HCT116 (cell line): ENCODE measurements around the gene TICAM1. TPM values are rescaled to one million over a fixed set of nuclear protein-coding genes. Genes with fewer than 3 reads are reported as not detected.
"Not testable (repeated sequence)": the region's sequence is repeated elsewhere in the genome, so short reads cannot be mapped to it uniquely, and the experiment has no call there.

Source experiments
- ATAC-seq: fragments of 200-7000 bp; cut with Tn5 transposase; 2 replicates; pipeline ENCODE4 v1.9.1; 2020; ENCODE audit warnings: mild to moderate bottlenecking, moderate library complexity
- BruUV-seq: library from RNA; stranded (reverse); fragments of 400-500 nt; replicated peaks from 2 replicates; lab custom pipeline; 2021; lab: Mats Ljungman, UMichigan
- CTCF ChIA-PET: fragments of 300-600 bp; sonication (Branson Sonifier 250); formaldehyde crosslinking; loops from one replicate; lab custom pipeline; 2021; ENCODE audit warnings: antibody characterized with exemption; lab: Charles Lee
- POLR2A ChIA-PET: fragments of 300-600, 350-600 bp; sonication (Branson Sonifier 250); formaldehyde crosslinking; loops from one replicate; lab custom pipeline; 2021; ENCODE audit warnings: antibody characterized with exemption; lab: Charles Lee
- RAD21 ChIA-PET, 2 experiments: fragments of 300-600 bp; sonication (Branson Sonifier 250); formaldehyde crosslinking; loops; one replicate each; lab custom pipeline; 2023; ENCODE audit warnings: low total read pairs in 2 of 2; ENCODE audit not compliant: uncharacterized antibody in 2 of 2, unreplicated experiment in 2 of 2, low non-redundant PET in 1 of 2; lab: Charles Lee
- DNase-seq: peaks from one replicate; pipeline ENCODE4 v3.0.0-alpha.2; 2010; ENCODE audit warnings: low read depth, low spot score
- H2AFZ ChIP-seq: fragments of 200-600 bp; shearing (Covaris generic), sonication (generic); 2 replicates; pipeline ENCODE4 v1.6.1; 2017; ENCODE audit warnings: low read depth, mixed run types, mixed read lengths, antibody characterized with exemption, low read length; ENCODE audit not compliant: poor library complexity, severe bottlenecking
- H3K27ac ChIP-seq: 2 replicates; pipeline ENCODE4 v1.5.1; 2012; ENCODE audit warnings: low read depth, low read length
- H3K27me3 ChIP-seq: fragments of 200-600 bp; sonication (generic); 2 replicates; pipeline ENCODE4 v1.6.1; 2016; ENCODE audit warnings: mixed run types, low read length, mixed read lengths; ENCODE audit not compliant: insufficient read depth
- H3K36me3 ChIP-seq, 2 experiments: fragments of 200-500 bp in 1 of 2; fragments of 200-600 bp in 1 of 2; sonication (Bioruptor generic) in 1 of 2; sonication (generic) in 1 of 2; 2 replicates each; pipeline versions ENCODE4 v1.5.1 to v1.6.1; 2014 to 2016; ENCODE audit warnings: low read length in 2 of 2, inconsistent platforms in 1 of 2, mixed read lengths in 1 of 2, mixed run types in 1 of 2; ENCODE audit not compliant: insufficient read depth in 2 of 2, control insufficient read depth in 1 of 2
- H3K4me1 ChIP-seq, 2 experiments: fragments of 200-600 bp in 1 of 2; sonication (generic) in 1 of 2; 2 replicates each; pipeline versions ENCODE4 v1.5.1 to v1.6.1; 2012 to 2017; ENCODE audit warnings: low read length in 2 of 2, inconsistent platforms in 1 of 2, mild to moderate bottlenecking in 1 of 2, mixed read lengths in 1 of 2, mixed run types in 1 of 2, moderate library complexity in 1 of 2; ENCODE audit not compliant: insufficient read depth in 2 of 2, control insufficient read depth in 1 of 2
- H3K4me2 ChIP-seq: fragments of 200-600 bp; sonication (generic); 2 replicates; pipeline ENCODE4 v1.6.1; 2017; ENCODE audit warnings: mixed run types, low read length, mixed read lengths
- H3K4me3 ChIP-seq, 2 experiments: fragments of 200-600 bp in 1 of 2; sonication (generic) in 1 of 2; replicated peaks in 1 of 2; 2 replicates each; pipeline ENCODE4 v1.5.1; 2011 to 2016; ENCODE audit warnings: low read length in 2 of 2, control low read depth in 1 of 2, low read depth in 1 of 2, mild to moderate bottlenecking in 1 of 2, mixed read lengths in 1 of 2, mixed run types in 1 of 2
- H3K79me2 ChIP-seq: fragments of 200-600 bp; sonication (generic); 2 replicates; pipeline ENCODE4 v1.6.1; 2017; ENCODE audit warnings: mild to moderate bottlenecking, mixed run types, low read length, moderate library complexity, mixed read lengths; ENCODE audit not compliant: insufficient read depth
- H3K9ac ChIP-seq: fragments of 200-600 bp; sonication (generic); 2 replicates; pipeline ENCODE4 v1.6.1; 2016; ENCODE audit warnings: low read length, mixed read lengths
- H3K9me2 ChIP-seq: fragments of 200-600 bp; sonication (generic), shearing (Covaris generic); 2 replicates; pipeline ENCODE4 v1.6.1; 2017; ENCODE audit warnings: mixed run types, mild to moderate bottlenecking, moderate library complexity; ENCODE audit not compliant: insufficient read depth
- H3K9me3 ChIP-seq, 2 experiments: fragments of 200-500 bp in 1 of 2; fragments of 200-600 bp in 1 of 2; sonication (Bioruptor generic) in 1 of 2; sonication (generic) in 1 of 2; 2 replicates each; pipeline ENCODE4 v1.6.1; 2014 to 2017; ENCODE audit warnings: low read length in 2 of 2, mixed read lengths in 2 of 2, inconsistent platforms in 1 of 2, low read depth in 1 of 2, mild to moderate bottlenecking in 1 of 2, mixed run types in 1 of 2, moderate library complexity in 1 of 2; ENCODE audit not compliant: control insufficient read depth in 1 of 2, insufficient read depth in 1 of 2
- H4K20me1 ChIP-seq: fragments of 200-600 bp; sonication (generic), shearing (Covaris generic); 2 replicates; pipeline ENCODE4 v1.6.1; 2017; ENCODE audit warnings: mixed run types, mild to moderate bottlenecking, moderate library complexity; ENCODE audit not compliant: insufficient read depth
- CBX3 ChIP-seq: IDR thresholded peaks from 2 replicates; pipeline ENCODE4 v1.6.1; 2012; ENCODE audit warnings: low read depth
- EZH2 ChIP-seq: fragments of 200-600 bp; sonication (generic); IDR thresholded peaks from 2 replicates; pipeline ENCODE4 v1.6.1; 2017; ENCODE audit warnings: antibody characterized with exemption, mixed run types
- POLR2AphosphoS5 ChIP-seq: IDR thresholded peaks from 2 replicates; pipeline ENCODE4 v1.6.1; 2011; ENCODE audit warnings: mild to moderate bottlenecking, low read depth, low read length, moderate library complexity
- RAD21 ChIP-seq: IDR thresholded peaks from 2 replicates; pipeline ENCODE4 v1.6.1; 2012; ENCODE audit warnings: low read depth, mild to moderate bottlenecking
- SIN3A ChIP-seq: IDR thresholded peaks from 2 replicates; pipeline ENCODE4 v1.6.1; 2012; ENCODE audit warnings: low read depth
- SRF ChIP-seq: IDR thresholded peaks from 2 replicates; pipeline ENCODE4 v1.6.1; 2012; ENCODE audit warnings: low read depth
- YY1 ChIP-seq: IDR thresholded peaks from 2 replicates; pipeline ENCODE4 v1.6.1; 2011; ENCODE audit warnings: low read length, low read depth, moderate library complexity, mild to moderate bottlenecking; ENCODE audit not compliant: insufficient replicate concordance; ENCODE audit errors: extremely low read depth
- ZNF274 ChIP-seq: fragments of 200-500 bp; sonication (Bioruptor generic); IDR thresholded peaks from 2 replicates; pipeline ENCODE4 v1.6.1; 2014; ENCODE audit warnings: mild to moderate bottlenecking, low read depth, low read length, inconsistent platforms
- intact Hi-C: fragments of 100-400 bp; cut with micrococcal nuclease; formaldehyde crosslinking; loops from 2 replicates; pipeline ENCODE4 v1.10.0; 2022
- total RNA-seq: library from RNA; stranded (reverse); gene quantifications from one replicate; pipeline ENCODE4 v1.2.1, GENCODE V29; 2021; ENCODE audit not compliant: unreplicated experiment
- TF ChIP-seq, protein P1 (sequence below): IDR thresholded peaks from 2 replicates; pipeline ENCODE4 v1.6.1; 2011; ENCODE audit warnings: mild to moderate bottlenecking, low read length, moderate library complexity; ENCODE audit not compliant: insufficient replicate concordance; ENCODE audit errors: extremely low read depth
- TF ChIP-seq, protein P2 (sequence below): IDR thresholded peaks from 2 replicates; pipeline ENCODE4 v1.6.1; 2012
- TF ChIP-seq, protein P3 (sequence below): IDR thresholded peaks from 2 replicates; pipeline ENCODE4 v1.6.1; 2012

Gene TICAM1
- total RNA-seq, 1 experiment from 2014 or later, result 28.7 TPM

DNA sequence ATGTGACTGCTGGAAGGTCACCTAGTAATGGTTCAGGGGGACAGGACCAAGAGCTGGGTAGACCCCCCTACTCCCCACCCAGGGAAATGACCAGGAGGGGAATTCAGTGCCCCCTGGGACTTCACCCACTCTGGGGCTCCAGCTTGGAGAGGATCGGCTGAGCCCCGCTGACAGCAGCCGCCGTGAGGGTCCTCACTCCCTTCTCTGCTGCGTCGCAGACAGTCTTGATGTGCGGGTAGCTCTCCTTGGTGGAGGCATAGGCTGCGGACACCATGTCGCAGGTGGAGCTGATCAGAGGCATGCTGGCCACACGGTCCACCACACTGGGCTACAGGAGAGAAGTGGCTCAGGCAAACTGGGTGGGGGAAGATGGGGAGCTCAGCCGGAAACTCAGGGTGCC is 28.2 kb upstream of the TICAM1 start:
- CTCF ChIA-PET, result no interaction called here
- Histone ChIP-seq H3K27ac (no peak overlapping the region), H3K9me3 (no peaks in the 10 kb centered on the region), H3K79me2 (peaks cover 46% of the 10 kb centered on the region), H3K36me3 (peaks cover 27 to 42% of the 10 kb centered on the region in 2 experiments), H2AFZ (no peak overlapping the region), H3K27me3 (no peaks in the 10 kb centered on the region), H3K4me3 (no peak overlapping the region), H4K20me1 (no peaks in the 10 kb centered on the region; the same call in 1 of the 2 replicates), H3K9ac (no peak overlapping the region), H3K4me2 (no peak overlapping the region), H3K9me2 (no peaks in the 10 kb centered on the region), H3K4me1 (peaks cover 19 to 26% of the 10 kb centered on the region in 2 experiments)
- POLR2A ChIA-PET, result no interaction called here
- no TSS peak for BruUV-seq
- DNase-seq (no peak), ATAC-seq (no peak)
- no peak for TF ChIP-seq YY1
- no peak for TF ChIP-seq ZNF274
- TF ChIP-seq, protein P1, sequence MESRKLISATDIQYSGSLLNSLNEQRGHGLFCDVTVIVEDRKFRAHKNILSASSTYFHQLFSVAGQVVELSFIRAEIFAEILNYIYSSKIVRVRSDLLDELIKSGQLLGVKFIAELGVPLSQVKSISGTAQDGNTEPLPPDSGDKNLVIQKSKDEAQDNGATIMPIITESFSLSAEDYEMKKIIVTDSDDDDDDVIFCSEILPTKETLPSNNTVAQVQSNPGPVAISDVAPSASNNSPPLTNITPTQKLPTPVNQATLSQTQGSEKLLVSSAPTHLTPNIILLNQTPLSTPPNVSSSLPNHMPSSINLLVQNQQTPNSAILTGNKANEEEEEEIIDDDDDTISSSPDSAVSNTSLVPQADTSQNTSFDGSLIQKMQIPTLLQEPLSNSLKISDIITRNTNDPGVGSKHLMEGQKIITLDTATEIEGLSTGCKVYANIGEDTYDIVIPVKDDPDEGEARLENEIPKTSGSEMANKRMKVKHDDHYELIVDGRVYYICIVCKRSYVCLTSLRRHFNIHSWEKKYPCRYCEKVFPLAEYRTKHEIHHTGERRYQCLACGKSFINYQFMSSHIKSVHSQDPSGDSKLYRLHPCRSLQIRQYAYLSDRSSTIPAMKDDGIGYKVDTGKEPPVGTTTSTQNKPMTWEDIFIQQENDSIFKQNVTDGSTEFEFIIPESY, result no peak
- no peak for TF ChIP-seq SIN3A
- TF ChIP-seq SRF, result no peak
- TF ChIP-seq CBX3, result no peak
- TF ChIP-seq EZH2, result no peak
- TF ChIP-seq, protein P2, sequence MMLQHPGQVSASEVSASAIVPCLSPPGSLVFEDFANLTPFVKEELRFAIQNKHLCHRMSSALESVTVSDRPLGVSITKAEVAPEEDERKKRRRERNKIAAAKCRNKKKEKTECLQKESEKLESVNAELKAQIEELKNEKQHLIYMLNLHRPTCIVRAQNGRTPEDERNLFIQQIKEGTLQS, result no peak
- TF ChIP-seq POLR2AphosphoS5, result no peak
- TF ChIP-seq, protein P3, sequence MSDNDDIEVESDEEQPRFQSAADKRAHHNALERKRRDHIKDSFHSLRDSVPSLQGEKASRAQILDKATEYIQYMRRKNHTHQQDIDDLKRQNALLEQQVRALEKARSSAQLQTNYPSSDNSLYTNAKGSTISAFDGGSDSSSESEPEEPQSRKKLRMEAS, result no peak
- TF ChIP-seq RAD21, result no peak
- intact Hi-C loops, result no loop called here
- RAD21 ChIA-PET, result no interaction called here

DNA sequence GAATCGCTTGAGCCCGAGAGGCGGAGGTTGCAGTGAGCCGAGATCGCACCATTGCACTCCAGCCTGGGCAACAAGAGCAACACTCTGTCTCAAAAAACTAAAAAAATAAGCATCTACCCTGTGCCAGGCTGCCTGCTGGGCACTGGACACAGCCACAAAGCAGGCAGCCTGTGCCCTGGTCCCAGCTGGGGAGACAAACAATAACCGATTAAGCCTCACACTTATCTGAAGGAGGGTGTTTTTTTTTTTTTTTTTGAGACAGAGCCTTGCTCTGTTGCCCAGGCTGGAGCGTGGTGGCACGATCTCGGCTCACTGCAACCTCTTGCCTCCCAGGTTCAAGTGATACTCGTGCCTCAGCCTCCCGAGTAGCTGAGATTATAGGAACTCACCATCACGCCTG is 25.0 kb upstream of the TICAM1 start:
- H3K4me1 ChIP-seq, H3K4me3 ChIP-seq, H4K20me1 ChIP-seq, H3K27me3 ChIP-seq, H3K9ac ChIP-seq, H3K4me2 ChIP-seq, RAD21 ChIA-PET, H3K9me2 ChIP-seq, H2AFZ ChIP-seq, ATAC-seq, BruUV-seq, intact Hi-C loops, DNase-seq, H3K9me3 ChIP-seq, H3K27ac ChIP-seq: not testable (repeated sequence)
- Histone ChIP-seq H3K36me3 (peaks cover 32 to 44% of the 10 kb centered on the region in 2 experiments), H3K79me2 (peaks cover 14% of the 10 kb centered on the region; the same call in 1 of the 2 replicates)
- ChIA-PET POLR2A (interaction anchor here (1.2 to 1.6 kb wide), 4 partner anchors 9 to 13 kb away, joined by 3 to 5 read pairs (median 3); partner anchors contain the start of gene PLIN3), CTCF (interaction anchor here (0.7 kb wide), 1 partner anchor 175 kb away, joined by 3 read pairs; no protein-coding TSS in a partner anchor)

DNA sequence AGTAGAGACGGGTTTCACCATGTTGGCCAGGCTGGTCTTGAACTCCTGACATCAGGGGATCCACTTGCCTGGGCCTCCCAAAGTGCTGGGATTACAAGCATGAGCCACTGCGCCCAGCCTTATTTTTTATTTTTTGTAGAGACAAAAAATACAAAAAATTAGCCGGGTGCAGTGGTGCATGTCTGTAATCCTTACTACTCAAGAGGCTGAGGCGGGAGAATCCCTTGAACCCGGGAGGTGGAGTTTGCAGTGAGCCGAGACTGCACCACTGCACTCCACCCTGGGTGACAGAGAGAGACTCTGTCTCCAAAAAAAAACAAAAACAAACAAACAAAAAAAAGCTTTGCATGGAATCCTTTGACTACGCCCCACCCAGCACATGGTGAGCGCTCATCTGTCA is 22.0 kb upstream of the TICAM1 start:
- BruUV-seq, H3K27ac ChIP-seq, H3K27me3 ChIP-seq, H3K4me2 ChIP-seq, H3K4me1 ChIP-seq, RAD21 ChIA-PET, DNase-seq, H3K79me2 ChIP-seq, H2AFZ ChIP-seq, H3K9ac ChIP-seq, H3K9me3 ChIP-seq, ATAC-seq, H4K20me1 ChIP-seq, H3K9me2 ChIP-seq, intact Hi-C loops, H3K4me3 ChIP-seq: not testable (repeated sequence)
- POLR2A ChIA-PET, result interaction anchor here (0.8 to 1.2 kb wide), 3 partner anchors 11 to 40 kb away, joined by 3 to 5 read pairs (median 4); partner anchors contain the start of gene PLIN3
- peaks cover 38 to 42% of the 10 kb centered on the region in 2 experiments for H3K36me3 ChIP-seq
- CTCF ChIA-PET, result interaction anchor here (1.2 to 4.8 kb wide), 3 partner anchors 13 to 44 kb away, joined by 5 to 63 read pairs (median 10); no protein-coding TSS in a partner anchor
